OCI-LY3 (cell line): ENCODE measurements around the gene GJA10.

ENCODE experiments used
- CTCF ChIP-seq: fragments of 200-600, 300-600 bp; sonication (generic); IDR thresholded peaks from 2 replicates; pipeline ENCODE4 v1.5.1; 2014; ENCODE audit warnings: antibody characterized with exemption, low read length, low read depth
- EZH2phosphoT487 ChIP-seq: fragments of 200-600 bp; shearing (Covaris generic); IDR thresholded peaks from 2 replicates; pipeline ENCODE4 v1.6.1; 2018; ENCODE audit warnings: antibody characterized with exemption, mixed run types, low read depth

DNA sequence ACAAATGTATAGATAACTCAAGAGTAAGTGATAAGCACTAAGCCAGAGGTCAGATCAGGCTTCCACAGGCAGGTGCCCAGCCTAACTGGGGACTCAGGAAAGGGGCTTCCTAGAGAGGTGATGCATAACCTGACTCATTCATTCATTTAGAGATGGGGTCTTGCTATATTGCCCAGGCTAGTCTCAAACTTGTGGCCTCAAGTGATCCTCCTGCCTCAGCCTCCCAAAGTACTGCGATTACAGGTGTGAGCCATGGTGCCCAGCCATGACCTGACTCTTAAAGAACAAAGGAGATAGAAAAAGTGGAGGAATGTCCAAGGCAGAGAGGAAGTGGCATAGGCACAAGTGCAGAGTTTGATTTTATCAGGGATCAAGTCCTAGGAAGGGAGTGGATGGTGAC, 41.9 kb downstream of the GJA10 start:
- TF ChIP-seq CTCF (no peak), EZH2phosphoT487 (no peak)
